Osteoblast (primary cell): ENCODE measurements around the gene TMEM213. TPM values are rescaled to one million over a fixed set of nuclear protein-coding genes. Genes with fewer than 3 reads are reported as not detected.

Experiments
- DNase-seq: peaks from one replicate; pipeline ENCODE4 v3.0.0; 2011; ENCODE audit warnings: low spot score, mixed read lengths; ENCODE audit not compliant: insufficient read length; ENCODE audit errors: missing footprints
- H2AFZ ChIP-seq: 2 replicates; pipeline ENCODE4 v1.6.0; 2011; ENCODE audit warnings: mild to moderate bottlenecking, low read length
- H3K27ac ChIP-seq: 2 replicates; pipeline ENCODE4 v1.5.1; 2011; ENCODE audit warnings: mild to moderate bottlenecking, low read depth, low read length, moderate library complexity
- H3K27me3 ChIP-seq: 2 replicates; pipeline ENCODE4 v1.6.0; 2012; ENCODE audit warnings: mild to moderate bottlenecking, control low read depth, inconsistent platforms, low read length, moderate library complexity; ENCODE audit not compliant: insufficient read depth
- H3K36me3 ChIP-seq: 2 replicates; pipeline ENCODE4 v1.5.1; 2011; ENCODE audit warnings: mild to moderate bottlenecking, low read length, control low read depth, moderate library complexity; ENCODE audit not compliant: insufficient read depth
- H3K4me1 ChIP-seq: 2 replicates; pipeline ENCODE4 v1.5.1; 2011; ENCODE audit warnings: mild to moderate bottlenecking, low read length, control low read depth, moderate library complexity; ENCODE audit not compliant: insufficient read depth
- H3K4me2 ChIP-seq: 2 replicates; pipeline ENCODE4 v1.6.0; 2011; ENCODE audit warnings: mild to moderate bottlenecking, low read length; ENCODE audit not compliant: insufficient read depth
- H3K4me3 ChIP-seq: fragments of 200-600 bp; sonication (generic); 3 replicates; pipeline ENCODE4 v1.5.1; 2012; ENCODE audit warnings: mild to moderate bottlenecking, low read length, inconsistent platforms; ENCODE audit not compliant: insufficient read depth
- H3K79me2 ChIP-seq: 2 replicates; pipeline ENCODE4 v1.6.0; 2012; ENCODE audit warnings: mild to moderate bottlenecking, low read length, control low read depth, inconsistent platforms; ENCODE audit not compliant: insufficient read depth
- H3K9me3 ChIP-seq: 2 replicates; pipeline ENCODE4 v1.5.1; 2011; ENCODE audit warnings: low read depth, low read length, control low read depth
- H4K20me1 ChIP-seq: 2 replicates; pipeline ENCODE4 v1.6.0; 2012; ENCODE audit warnings: mild to moderate bottlenecking, low read length, control low read depth; ENCODE audit not compliant: insufficient read depth
- CTCF ChIP-seq: IDR thresholded peaks from 2 replicates; pipeline ENCODE4 v1.5.1; 2011; ENCODE audit warnings: mild to moderate bottlenecking, low read depth, low read length, moderate library complexity; ENCODE audit errors: extremely low read depth
- total RNA-seq: library from RNA; depleted of rRNA; stranded (reverse); fragments of >200 nt; gene quantifications from 2 replicates; pipeline ENCODE4 v1.2.3, GENCODE V29; 2012

Gene TMEM213
- total RNA-seq: not detected in 2 replicates

GRCh38 chr7:138797715-138798320 lies at the start of gene TMEM213, which contains the start of gene ATP6V0A4:
Gene TMEM213 (plus strand): TSS chr7:138797994. CDS start chr7:138798105, 111 bp downstream.
Gene ATP6V0A4 (minus strand): TSS chr7:138798196. CDS start chr7:138771247, 26,949 bp downstream.
- Histone ChIP-seq H3K27me3 (no peaks in the 10 kb centered on the region), H3K4me2 (no peak within 1 kb of the TSS), H2AFZ (no peak within 1 kb of the TSS), H3K4me1 (no peaks in the 10 kb centered on the region), H3K27ac (no peak within 1 kb of the TSS), H3K36me3 (no peaks in the 10 kb centered on the region), H4K20me1 (no peaks in the 10 kb centered on the region), H3K4me3 (no peak within 1 kb of the TSS), H3K79me2 (no peaks in the 10 kb centered on the region), H3K9me3 (no peaks in the 10 kb centered on the region)
- no peak for DNase-seq
- TF ChIP-seq CTCF: no peak

GRCh38 chr7:138748666-138749065 lies 49.1 kb upstream of the TMEM213 start:
- H2AFZ ChIP-seq: no peak overlapping the region
- no peaks in the 10 kb centered on the region for H4K20me1 ChIP-seq
- no peaks in the 10 kb centered on the region for H3K79me2 ChIP-seq
- H3K4me2 ChIP-seq: no peak overlapping the region
- H3K4me3 ChIP-seq: no peak overlapping the region
- no peak for TF ChIP-seq CTCF
- no peaks in the 10 kb centered on the region for H3K27me3 ChIP-seq
- no peaks in the 10 kb centered on the region for H3K4me1 ChIP-seq
- no peak for DNase-seq
- no peaks in the 10 kb centered on the region for H3K9me3 ChIP-seq
- no peaks in the 10 kb centered on the region for H3K36me3 ChIP-seq
- H3K27ac ChIP-seq: no peak overlapping the region

GRCh38 chr7:138749960-138750359 lies 47.8 kb upstream of the TMEM213 start:
- H3K27ac ChIP-seq: no peak overlapping the region
- H2AFZ ChIP-seq: no peak overlapping the region
- no peaks in the 10 kb centered on the region for H4K20me1 ChIP-seq
- no peak for TF ChIP-seq CTCF
- H3K9me3 ChIP-seq: no peaks in the 10 kb centered on the region
- no peak overlapping the region for H3K4me2 ChIP-seq
- DNase-seq: no peak
- H3K27me3 ChIP-seq: no peaks in the 10 kb centered on the region
- no peaks in the 10 kb centered on the region for H3K4me1 ChIP-seq
- no peaks in the 10 kb centered on the region for H3K36me3 ChIP-seq
- H3K79me2 ChIP-seq: no peaks in the 10 kb centered on the region
- H3K4me3 ChIP-seq: no peak overlapping the region

GRCh38 chr7:138750473-138750872 lies 47.3 kb upstream of the TMEM213 start:
- H2AFZ ChIP-seq: no peak overlapping the region
- no peaks in the 10 kb centered on the region for H3K36me3 ChIP-seq
- H3K9me3 ChIP-seq: no peaks in the 10 kb centered on the region
- DNase-seq: no peak
- no peak for TF ChIP-seq CTCF
- H4K20me1 ChIP-seq: no peaks in the 10 kb centered on the region
- H3K4me3 ChIP-seq: no peak overlapping the region
- no peaks in the 10 kb centered on the region for H3K79me2 ChIP-seq
- no peak overlapping the region for H3K27ac ChIP-seq
- no peaks in the 10 kb centered on the region for H3K27me3 ChIP-seq
- H3K4me1 ChIP-seq: no peaks in the 10 kb centered on the region
- H3K4me2 ChIP-seq: no peak overlapping the region
